Renal cortical epithelial cell (primary cell): ENCODE results near the gene F2. TPM values are rescaled to one million over a fixed set of nuclear protein-coding genes. Genes with fewer than 3 reads are reported as not detected.
"Not testable (repeated sequence)": the region's sequence is repeated elsewhere in the genome, so short reads cannot be mapped to it uniquely, and the experiment has no call there.

Experiments
- DNase-seq: peaks from one replicate; pipeline ENCODE4 v3.0.0-alpha.2; 2011; ENCODE audit warnings: low read depth
- total RNA-seq: library from RNA; depleted of rRNA; stranded (reverse); fragments of >200 nt; gene quantifications from 2 replicates; pipeline ENCODE4 v1.2.3, GENCODE V29; 2014

F2 gene
- total RNA-seq, 1 donor from 2014 or later, result 1.1 TPM

- no peak for DNase-seq
These were observed 34.6 kb upstream of the F2 start for GRCh38 chr11:46684367-46684766.

- DNase-seq, result no peak
These were observed 31.9 kb upstream of the F2 start for GRCh38 chr11:46686886-46687795.

- DNase-seq, result no peak
These were observed 28.3 kb upstream of the F2 start for GRCh38 chr11:46690702-46691101.

- no peak for DNase-seq
These were observed 26.6 kb upstream of the F2 start for GRCh38 chr11:46692450-46692849.

GRCh38 chr11:46693597-46694012 lies 25.4 kb upstream of the F2 start:
- DNase-seq, result peak; percentile 84

- no peak for DNase-seq
These were observed 24.9 kb upstream of the F2 start for GRCh38 chr11:46694072-46694471.

- no peak for DNase-seq
These were observed 24.4 kb upstream of the F2 start for GRCh38 chr11:46694607-46695006.

GRCh38 chr11:46695345-46696211 lies 23.4 kb upstream of the F2 start:
- DNase-seq, result no peak

GRCh38 chr11:46696212-46696558 lies 22.8 kb upstream of the F2 start:
- no peak for DNase-seq

- no peak for DNase-seq
These were observed 21.7 kb upstream of the F2 start for GRCh38 chr11:46697303-46697702.

- no peak for DNase-seq
These were observed 21.3 kb upstream of the F2 start for GRCh38 chr11:46697723-46698122.

- DNase-seq, result peak; percentile 46
These were observed 20.4 kb upstream of the F2 start for GRCh38 chr11:46698597-46698996.

GRCh38 chr11:46700241-46701077 lies 18.6 kb upstream of the F2 start, which contains the start of the genes ARHGAP1 and ZNF408:
ARHGAP1 (minus strand) TSS chr11:46700619; CDS start chr11:46696107, 4,512 bp downstream.
ZNF408 (plus strand) TSS chr11:46701031; CDS start chr11:46701048, 17 bp downstream.
- peak; percentile 97 for DNase-seq

GRCh38 chr11:46701078-46701654 lies 17.8 kb upstream of the F2 start:
- no peak for DNase-seq

GRCh38 chr11:46705070-46705688 lies 13.8 kb upstream of the F2 start:
- DNase-seq, result no peak

GRCh38 chr11:46706886-46707285 lies 12.1 kb upstream of the F2 start:
- DNase-seq, result no peak

- DNase-seq, result not testable (repeated sequence)
These were observed 9.7 kb upstream of the F2 start for GRCh38 chr11:46709351-46709750.

GRCh38 chr11:46710821-46711269 lies 8.2 kb upstream of the F2 start:
- peak; percentile 87 for DNase-seq

- no peak for DNase-seq
These were observed 7.7 kb upstream of the F2 start for GRCh38 chr11:46711303-46711702.

- DNase-seq, result no peak
These were observed 6.0 kb upstream of the F2 start for GRCh38 chr11:46712874-46713576.
